ENCODE data around the gene SOCS1.

- TF ChIP-seq EZH2 (IDR thresholded peaks at IDR 0.05; ENCODE audit: low read length, unreplicated experiment) (no peak), CTCF (conservative IDR thresholded peaks at IDR 0.05; ENCODE audit: low read depth, low read length) (no peak), EZH2phosphoT487 (IDR thresholded peaks at IDR 0.05; ENCODE audit: borderline replicate concordance, low read length) (no peak)
Measured at GRCh38 chr16:11303405-11304138, 47.6 kb upstream of the SOCS1 start.

All from PC-3 (cell line).